Lower lobe of right lung (tissue), 2 donors: ENCODE results near the gene RNF38. TPM values are rescaled to one million over a fixed set of nuclear protein-coding genes. Genes with fewer than 3 reads are reported as not detected.

ENCODE experiments used
- ATAC-seq, 2 donors: fragments of 200-7000 bp; cut with Tn5 transposase; one replicate each; pipeline ENCODE4 v1.9.1; 2020 to 2022; ENCODE audit warnings: mild to moderate bottlenecking in 2 of 2, moderate library complexity in 2 of 2
- DNase-seq: peaks from one replicate; pipeline ENCODE4 v3.0.0-alpha.2; 2020
- H3K27ac ChIP-seq: fragments of 200-600 bp; one replicate; pipeline ENCODE4 v1.8.0; 2022
- H3K27me3 ChIP-seq: fragments of 200-600 bp; one replicate; pipeline ENCODE4 v1.8.0; 2022; ENCODE audit warnings: low read depth
- H3K36me3 ChIP-seq: fragments of 200-600 bp; one replicate; pipeline ENCODE4 v1.8.0; 2022; ENCODE audit warnings: mild to moderate bottlenecking
- H3K4me1 ChIP-seq: fragments of 200-600 bp; one replicate; pipeline ENCODE4 v1.8.0; 2022
- H3K4me3 ChIP-seq: fragments of 200-600 bp; one replicate; pipeline ENCODE4 v1.8.0; 2022; ENCODE audit warnings: mild to moderate bottlenecking
- H3K9me3 ChIP-seq: fragments of 200-600 bp; one replicate; pipeline ENCODE4 v1.8.0; 2022
- CTCF ChIP-seq: fragments of 200-600 bp; IDR thresholded peaks from one replicate; pipeline ENCODE4 v1.8.0; 2022; ENCODE audit warnings: antibody characterized with exemption, mild to moderate bottlenecking
- intact Hi-C: fragments of 100-400 bp; cut with DNase I; formaldehyde crosslinking; loops from one replicate; pipeline ENCODE4 v1.11.0; 2022
- total RNA-seq: library from RNA; stranded (reverse); fragmentation: NEBNext Ultra II Directional; extraction: Animal tissue kit (Norgen Biotek cat#: 25700); gene quantifications from one replicate; pipeline ENCODE4 v1.2.1, GENCODE V29; 2021
- donor health status: DM: no; HTN: yes; CAD: no; lungs with severe emphysema.

RNF38 gene
- total RNA-seq, 1 donor from 2014 or later: 48.9 TPM

- intact Hi-C loops: no loop called here
- Histone ChIP-seq H3K27ac (no peak overlapping the region), H3K9me3 (no peaks in the 10 kb centered on the region), H3K4me1 (no peaks in the 10 kb centered on the region), H3K27me3 (no peaks in the 10 kb centered on the region), H3K4me3 (no peak overlapping the region), H3K36me3 (no peaks in the 10 kb centered on the region)
- TF ChIP-seq CTCF: no peak
- ATAC-seq (no peak), DNase-seq (no peak)
Measured at GRCh38 chr9:36292641-36293040, 107.4 kb downstream of the RNF38 start.

GRCh38 chr9:36290996-36291395, 109.1 kb downstream of the RNF38 start:
- H3K27ac ChIP-seq: no peak overlapping the region
- H3K4me1 ChIP-seq: no peaks in the 10 kb centered on the region
- H3K36me3 ChIP-seq: no peaks in the 10 kb centered on the region
- TF ChIP-seq CTCF: no peak
- intact Hi-C loops: no loop called here
- no peak overlapping the region for H3K4me3 ChIP-seq
- H3K9me3 ChIP-seq: no peaks in the 10 kb centered on the region
- DNase-seq: no peak
- no peaks in the 10 kb centered on the region for H3K27me3 ChIP-seq
- ATAC-seq: no peak

- H3K4me3 ChIP-seq: no peak overlapping the region
- no peak for TF ChIP-seq CTCF
- intact Hi-C loops: no loop called here
- no peaks in the 10 kb centered on the region for H3K4me1 ChIP-seq
- no peaks in the 10 kb centered on the region for H3K27me3 ChIP-seq
- H3K9me3 ChIP-seq: no peaks in the 10 kb centered on the region
- no peaks in the 10 kb centered on the region for H3K36me3 ChIP-seq
- no peak for ATAC-seq
- no peak overlapping the region for H3K27ac ChIP-seq
- no peak for DNase-seq
Measured at GRCh38 chr9:36289836-36290435, 110.1 kb downstream of the RNF38 start.

- no peaks in the 10 kb centered on the region for H3K27me3 ChIP-seq
- ATAC-seq: no peak
- no peak for DNase-seq
- H3K4me1 ChIP-seq: no peaks in the 10 kb centered on the region
- TF ChIP-seq CTCF: no peak
- no peak overlapping the region for H3K27ac ChIP-seq
- H3K36me3 ChIP-seq: no peaks in the 10 kb centered on the region
- no peaks in the 10 kb centered on the region for H3K9me3 ChIP-seq
- intact Hi-C loops: no loop called here
- no peak overlapping the region for H3K4me3 ChIP-seq
Measured at GRCh38 chr9:36288070-36288469, 112.0 kb downstream of the RNF38 start.

Other genes starting within 250 kb of the RNF38 start
- gene CCIN, start 230.9 kb downstream of the RNF38 start, total RNA-seq: 0.18 TPM
- 177 TPM for gene CLTA, start 209.3 kb downstream of the RNF38 start, total RNA-seq
- 14.6 TPM for gene GNE, start 141.8 kb downstream of the RNF38 start, total RNA-seq
- gene MELK, start 172.6 kb upstream of the RNF38 start, total RNA-seq: 1.7 TPM